ENCODE results near the gene COX19.

Gene COX19

GRCh38 chr7:922334-923107, 52.8 kb downstream of the COX19 start:
- DNase-seq: peak in 3 of 6 experiments; percentile 17 to 31 (median 30)

- DNase-seq: no peak
Measured at GRCh38 chr7:921581-922333, 53.6 kb downstream of the COX19 start.

- no peak for DNase-seq
Measured at GRCh38 chr7:921071-921461, 54.3 kb downstream of the COX19 start.

GRCh38 chr7:920351-921070, 54.8 kb downstream of the COX19 start:
- no peak for DNase-seq

- DNase-seq: no peak
Measured at GRCh38 chr7:919924-920341, 55.4 kb downstream of the COX19 start.

- DNase-seq: no peak
Measured at GRCh38 chr7:919114-919442, 56.3 kb downstream of the COX19 start.

GRCh38 chr7:918441-919113, 56.8 kb downstream of the COX19 start:
- DNase-seq: no peak

GRCh38 chr7:918118-918425, 57.3 kb downstream of the COX19 start:
- DNase-seq: no peak

GRCh38 chr7:917255-918117, 57.9 kb downstream of the COX19 start:
- DNase-seq: no peak

GRCh38 chr7:916291-916941, 58.9 kb downstream of the COX19 start:
- DNase-seq: no peak

Measured in stimulated activated naive CD4-positive, alpha-beta T cell (primary cell).